ENCODE data around the gene FOXJ3.

Gene FOXJ3

GRCh38 chr1:42146626-42147320 lies 188.3 kb downstream of the FOXJ3 start:
- DNase-seq (ENCODE audit: low read depth): peak; percentile 71
- TF ChIP-seq, protein P1, sequence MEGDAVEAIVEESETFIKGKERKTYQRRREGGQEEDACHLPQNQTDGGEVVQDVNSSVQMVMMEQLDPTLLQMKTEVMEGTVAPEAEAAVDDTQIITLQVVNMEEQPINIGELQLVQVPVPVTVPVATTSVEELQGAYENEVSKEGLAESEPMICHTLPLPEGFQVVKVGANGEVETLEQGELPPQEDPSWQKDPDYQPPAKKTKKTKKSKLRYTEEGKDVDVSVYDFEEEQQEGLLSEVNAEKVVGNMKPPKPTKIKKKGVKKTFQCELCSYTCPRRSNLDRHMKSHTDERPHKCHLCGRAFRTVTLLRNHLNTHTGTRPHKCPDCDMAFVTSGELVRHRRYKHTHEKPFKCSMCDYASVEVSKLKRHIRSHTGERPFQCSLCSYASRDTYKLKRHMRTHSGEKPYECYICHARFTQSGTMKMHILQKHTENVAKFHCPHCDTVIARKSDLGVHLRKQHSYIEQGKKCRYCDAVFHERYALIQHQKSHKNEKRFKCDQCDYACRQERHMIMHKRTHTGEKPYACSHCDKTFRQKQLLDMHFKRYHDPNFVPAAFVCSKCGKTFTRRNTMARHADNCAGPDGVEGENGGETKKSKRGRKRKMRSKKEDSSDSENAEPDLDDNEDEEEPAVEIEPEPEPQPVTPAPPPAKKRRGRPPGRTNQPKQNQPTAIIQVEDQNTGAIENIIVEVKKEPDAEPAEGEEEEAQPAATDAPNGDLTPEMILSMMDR (conservative IDR thresholded peaks at IDR 0.05; ENCODE audit: low read depth, low read length): peak; percentile 96
- H3K4me3 ChIP-seq (ENCODE audit: low read depth, low read length): no peak overlapping the region

- H3K4me3 ChIP-seq (ENCODE audit: low read depth, low read length): no peak overlapping the region
- TF ChIP-seq, protein P1 (conservative IDR thresholded peaks at IDR 0.05; ENCODE audit: low read depth, low read length): no peak
Observed at GRCh38 chr1:42145764-42146625, 189.0 kb downstream of the FOXJ3 start.

DNA sequence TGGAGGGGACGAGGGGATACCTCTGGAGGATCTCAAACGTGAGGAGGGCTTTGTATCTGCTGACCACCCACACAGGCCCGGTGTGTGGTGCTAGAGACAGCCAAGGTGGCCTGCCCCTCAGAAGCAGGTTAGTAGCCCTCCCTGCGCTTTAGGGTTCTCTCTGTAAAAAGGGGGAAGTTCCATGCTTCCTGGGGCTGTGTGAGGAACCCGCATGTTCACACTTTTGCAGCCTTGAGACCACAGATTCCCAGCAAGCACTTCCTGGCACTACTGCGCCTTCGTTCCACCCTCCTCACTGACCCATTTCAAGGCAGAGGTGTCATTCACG lies 189.7 kb downstream of the FOXJ3 start:
- no peak for DNase-seq (ENCODE audit: low read depth)
- no peak overlapping the region for H3K4me3 ChIP-seq (ENCODE audit: low read depth, low read length)
- TF ChIP-seq, protein P1 (conservative IDR thresholded peaks at IDR 0.05; ENCODE audit: low read depth, low read length): no peak

More at GRCh38 chr1:42145764-42146625, 189.0 kb downstream of the FOXJ3 start:
- no peak for DNase-seq (ENCODE audit: low read depth)

- H3K4me3 ChIP-seq (ENCODE audit: low read depth, low read length): no peak overlapping the region
- TF ChIP-seq, protein P1 (conservative IDR thresholded peaks at IDR 0.05; ENCODE audit: low read depth, low read length): no peak
- no peak for DNase-seq (ENCODE audit: low read depth)
Observed at GRCh38 chr1:42144711-42145388, 190.2 kb downstream of the FOXJ3 start.

DNA sequence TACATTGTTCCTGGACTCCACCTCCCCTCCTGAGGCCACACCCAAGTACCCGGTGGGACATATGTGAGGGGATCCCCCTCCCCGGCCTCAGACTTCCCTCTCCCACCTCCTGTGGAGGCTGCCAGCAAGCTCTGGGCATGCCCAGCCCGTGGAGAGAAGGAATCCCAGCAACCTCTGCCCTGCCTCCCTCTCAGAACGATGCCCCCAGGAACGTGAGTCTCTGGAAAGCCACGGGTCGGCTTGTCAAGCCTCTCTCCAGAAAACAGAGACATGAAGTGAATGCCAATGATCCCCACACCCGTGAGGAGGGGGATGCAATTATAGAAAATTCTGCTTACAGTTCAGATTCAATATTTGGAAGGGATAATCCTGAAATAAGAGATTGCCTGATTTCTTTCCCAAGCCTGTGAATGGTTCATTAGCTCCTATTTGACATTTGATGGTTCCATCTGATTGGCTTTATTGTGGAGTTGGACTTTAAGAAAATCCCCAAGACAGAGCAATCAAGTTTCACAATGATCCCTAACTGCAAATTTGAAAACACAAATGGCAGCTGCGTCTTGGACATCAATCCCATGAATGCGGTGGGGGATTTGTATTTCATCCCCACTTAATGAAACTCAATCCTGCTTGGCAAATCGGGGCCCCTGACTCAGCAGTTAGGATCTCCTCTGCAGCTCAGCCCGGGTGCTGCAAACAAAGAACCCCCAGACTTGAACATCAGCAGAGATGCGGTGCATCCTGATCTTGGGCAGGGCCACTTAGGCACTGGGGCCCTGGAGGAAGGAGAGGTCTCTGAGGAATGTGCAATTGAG lies 190.9 kb downstream of the FOXJ3 start:
- no peak overlapping the region for H3K4me3 ChIP-seq (ENCODE audit: low read depth, low read length)
- DNase-seq (ENCODE audit: low read depth): no peak
- TF ChIP-seq, protein P1 (conservative IDR thresholded peaks at IDR 0.05; ENCODE audit: low read depth, low read length): no peak

GRCh38 chr1:42142894-42143675 lies 191.9 kb downstream of the FOXJ3 start:
- DNase-seq (ENCODE audit: low read depth): peak; percentile 7
- H3K4me3 ChIP-seq (ENCODE audit: low read depth, low read length): no peak overlapping the region
- TF ChIP-seq, protein P1 (conservative IDR thresholded peaks at IDR 0.05; ENCODE audit: low read depth, low read length): no peak
